Gastroesophageal sphincter (tissue), 4 donors: Measurements from ENCODE around the gene DBP. TPM values are rescaled to one million over a fixed set of nuclear protein-coding genes. Genes with fewer than 3 reads are reported as not detected.

Experiments
- ATAC-seq: fragments of 150-250 bp; one replicate; pipeline ENCODE4 v1.9.1; 2016; ENCODE audit warnings: mild to moderate bottlenecking, moderate library complexity
- H3K27ac ChIP-seq, 4 donors: fragments of 200-600 bp; sonication (generic) in 3 of 4; 1 replicate in 3 of 4; 2 replicates in 1 of 4; pipeline ENCODE4 v1.5.1; 2016 to 2019
- H3K27me3 ChIP-seq: fragments of 200-600 bp; sonication (generic); one replicate; pipeline ENCODE4 v1.5.1; 2019
- H3K36me3 ChIP-seq, 2 donors: fragments of 200-600 bp; sonication (generic); one replicate each; pipeline ENCODE4 v1.5.1; 2019; ENCODE audit warnings: control low read depth in 1 of 2
- H3K4me1 ChIP-seq, 3 donors: fragments of 200-600 bp; sonication (generic); 1 replicate in 2 of 3; 2 replicates in 1 of 3; pipeline ENCODE4 v1.5.1; 2016 to 2019; ENCODE audit warnings: control low read depth in 2 of 3
- H3K4me3 ChIP-seq, 2 donors: fragments of 200-600 bp; sonication (generic); one replicate each; pipeline ENCODE4 v1.5.1; 2019; ENCODE audit warnings: mild to moderate bottlenecking in 1 of 2, moderate library complexity in 1 of 2
- H3K9me3 ChIP-seq, 3 donors: fragments of 200-600 bp; sonication (generic); one replicate each; pipeline ENCODE4 v1.5.1; 2017 to 2019; ENCODE audit warnings: control low read depth in 2 of 3
- EP300 ChIP-seq: sonication (generic); formaldehyde crosslinking; IDR thresholded peaks from one replicate; pipeline ENCODE4 v1.6.1; 2017; ENCODE audit warnings: antibody characterized with exemption, mild to moderate bottlenecking
- POLR2A ChIP-seq, 2 donors: fragments of 450-650 bp; IDR thresholded peaks; one replicate each; pipeline ENCODE4 v1.6.1; 2017; ENCODE audit warnings: antibody characterized with exemption in 2 of 2, mild to moderate bottlenecking in 2 of 2, moderate library complexity in 1 of 2
- POLR2AphosphoS5 ChIP-seq: sonication (generic); formaldehyde crosslinking; IDR thresholded peaks from one replicate; pipeline ENCODE4 v1.6.1; 2017; ENCODE audit warnings: antibody characterized with exemption
- WGBS, 2 donors: methylation state at CpG; one replicate each; pipeline ENCODE4 v1.1.5; 2018; ENCODE audit warnings: low coverage in 1 of 2; 5-methylcytosine and 5-hydroxymethylcytosine counted together
- total RNA-seq, 4 donors: library from RNA; depleted of rRNA; stranded (reverse); fragments of >200 nt; gene quantifications; one replicate each; pipeline ENCODE4 v1.1.0, GENCODE V29; 2016
- TF ChIP-seq, protein P1 (sequence below), 4 experiments: fragments of 200-600 bp in 2 of 4; fragments of 450-650 bp in 2 of 4; sonication (generic) in 1 of 4; IDR thresholded peaks; one replicate each; pipeline ENCODE4 v1.5.1; 2017 to 2019; ENCODE audit warnings: antibody characterized with exemption in 4 of 4, mild to moderate bottlenecking in 2 of 4, moderate library complexity in 2 of 4

DBP gene
- total RNA-seq, 4 donors from 2014 or later, result 2.9 to 16.8 (median 8.9) TPM

- peaks cover 2 to 51% (median 21%) of the 10 kb centered on the region in 3 donors for H3K4me1 ChIP-seq
- WGBS, 2 donors, result 58 to 66% methylated on average over 16 to 25 of the region's 33 CpGs
- no peak for ATAC-seq
- H3K36me3 ChIP-seq, result no peaks in the 10 kb centered on the region
- no peaks in the 10 kb centered on the region for H3K27me3 ChIP-seq
- H3K27ac ChIP-seq, result peak overlapping the region in 3 of 4 donors; percentile 92 to 98 (median 93)
- no peak for TF ChIP-seq POLR2AphosphoS5
- no peak for TF ChIP-seq EP300
- TF ChIP-seq, protein P1, sequence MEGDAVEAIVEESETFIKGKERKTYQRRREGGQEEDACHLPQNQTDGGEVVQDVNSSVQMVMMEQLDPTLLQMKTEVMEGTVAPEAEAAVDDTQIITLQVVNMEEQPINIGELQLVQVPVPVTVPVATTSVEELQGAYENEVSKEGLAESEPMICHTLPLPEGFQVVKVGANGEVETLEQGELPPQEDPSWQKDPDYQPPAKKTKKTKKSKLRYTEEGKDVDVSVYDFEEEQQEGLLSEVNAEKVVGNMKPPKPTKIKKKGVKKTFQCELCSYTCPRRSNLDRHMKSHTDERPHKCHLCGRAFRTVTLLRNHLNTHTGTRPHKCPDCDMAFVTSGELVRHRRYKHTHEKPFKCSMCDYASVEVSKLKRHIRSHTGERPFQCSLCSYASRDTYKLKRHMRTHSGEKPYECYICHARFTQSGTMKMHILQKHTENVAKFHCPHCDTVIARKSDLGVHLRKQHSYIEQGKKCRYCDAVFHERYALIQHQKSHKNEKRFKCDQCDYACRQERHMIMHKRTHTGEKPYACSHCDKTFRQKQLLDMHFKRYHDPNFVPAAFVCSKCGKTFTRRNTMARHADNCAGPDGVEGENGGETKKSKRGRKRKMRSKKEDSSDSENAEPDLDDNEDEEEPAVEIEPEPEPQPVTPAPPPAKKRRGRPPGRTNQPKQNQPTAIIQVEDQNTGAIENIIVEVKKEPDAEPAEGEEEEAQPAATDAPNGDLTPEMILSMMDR (IDR thresholded peaks at IDR 0.05), result no peak
- no peak for TF ChIP-seq POLR2A (IDR thresholded peaks at IDR 0.05)
- H3K9me3 ChIP-seq, result no peaks in the 10 kb centered on the region
- H3K4me3 ChIP-seq, result no peak overlapping the region
These were observed 2.5 kb upstream of the DBP start for GRCh38 chr19:48639483-48640375.

DNA sequence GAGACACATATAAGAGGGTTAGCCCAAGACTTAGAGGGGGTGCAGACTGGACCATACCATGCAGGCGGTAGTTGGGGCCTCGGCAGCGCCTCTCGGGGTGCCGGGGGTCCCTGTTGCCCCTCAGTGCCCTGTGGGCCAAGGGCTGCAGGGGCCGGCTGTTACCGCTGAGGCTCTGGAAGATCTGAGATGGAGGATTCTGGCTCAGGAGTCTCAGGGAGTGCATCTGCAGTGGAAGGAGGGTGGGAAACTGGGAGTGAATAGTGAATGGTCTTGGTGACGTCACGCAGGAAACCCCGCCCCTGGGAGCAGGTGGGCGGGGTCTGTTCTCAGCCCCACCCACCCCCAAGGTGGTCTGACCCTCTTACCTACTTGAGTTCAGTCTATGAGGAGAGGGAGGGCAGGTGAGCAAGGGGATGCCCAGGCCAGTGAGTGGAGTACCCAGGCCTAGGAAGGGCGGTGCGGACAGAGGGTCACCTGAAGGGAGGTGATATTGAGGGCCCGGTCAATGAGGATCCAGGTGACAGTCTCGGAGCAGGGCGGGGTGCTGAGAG is 1.7 kb upstream of the DBP start:
- no peak for TF ChIP-seq POLR2A (IDR thresholded peaks at IDR 0.05)
- TF ChIP-seq, protein P1 (IDR thresholded peaks at IDR 0.05), result no peak
- no peak for TF ChIP-seq EP300
- TF ChIP-seq POLR2AphosphoS5, result no peak
- H3K9me3 ChIP-seq, result no peaks in the 10 kb centered on the region
- 73 to 81% methylated on average over 5 to 13 of the region's 16 CpGs for WGBS, 2 donors
- ATAC-seq, result no peak
- H3K27ac ChIP-seq, result peak overlapping the region; percentile 91 to 98 (median 92)
- H3K4me3 ChIP-seq, result peak overlapping the region in 1 of 2 donors; percentile 82
- peaks cover 5 to 51% (median 22%) of the 10 kb centered on the region in 3 donors for H3K4me1 ChIP-seq
- no peaks in the 10 kb centered on the region for H3K36me3 ChIP-seq
- H3K27me3 ChIP-seq, result no peaks in the 10 kb centered on the region

DNA sequence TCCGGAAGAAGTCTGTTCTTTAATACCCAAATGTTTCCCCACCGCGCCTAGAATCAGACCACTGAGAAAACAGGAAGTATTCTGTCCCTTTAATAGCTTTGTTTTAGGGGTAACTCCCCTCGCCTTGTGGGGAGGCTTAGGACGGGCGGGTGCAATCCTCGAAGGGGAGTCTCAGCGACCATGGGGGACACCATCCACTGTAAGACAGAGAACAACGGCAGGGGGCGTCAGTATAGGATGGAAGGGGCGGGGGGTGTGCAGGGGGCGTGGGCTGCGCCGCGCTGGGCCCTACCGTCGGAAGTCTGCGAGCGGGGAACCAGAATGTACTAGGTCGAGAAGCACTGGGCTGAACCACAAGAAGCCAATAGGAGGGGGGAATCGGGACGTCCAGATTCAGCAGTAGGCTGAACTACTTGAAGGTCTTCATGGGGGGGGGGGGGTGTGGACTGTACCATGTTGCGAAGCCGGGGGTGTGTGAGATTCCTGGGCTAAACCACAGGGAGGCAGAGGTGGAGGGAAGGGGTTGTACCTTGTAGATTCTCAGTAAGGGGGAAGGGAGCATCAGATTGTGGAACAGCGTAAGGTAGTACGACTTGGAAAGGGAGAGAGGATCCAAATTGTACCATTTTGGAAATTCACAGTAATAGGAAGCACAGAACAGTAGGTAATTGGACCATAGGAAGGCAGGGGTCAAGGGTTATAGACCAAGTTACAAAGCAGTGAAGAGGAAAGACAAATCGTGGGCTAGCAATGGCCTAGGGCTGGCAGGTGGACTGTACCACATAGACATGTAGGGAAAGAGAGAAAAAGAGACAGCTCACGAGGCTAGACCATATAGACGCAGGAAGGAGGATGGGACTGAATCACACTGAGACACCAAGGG is 1.0 kb upstream of the DBP start:
- peaks cover 10 to 56% (median 29%) of the 10 kb centered on the region in 3 donors for H3K4me1 ChIP-seq

GRCh38 chr19:48637449-48637947 is 319 bp upstream of the DBP start:
- WGBS, 2 donors, result 0 to 4% methylated on average over 4 to 7 of the region's 38 CpGs
- H3K27ac ChIP-seq, result peak overlapping the region; percentile 92 to 98 (median 94)
- TF ChIP-seq POLR2A (IDR thresholded peaks at IDR 0.05) (peak in 1 of 2 donors; percentile 4), POLR2AphosphoS5 (peak; percentile 75), EP300 (no peak)
- TF ChIP-seq, protein P1 (IDR thresholded peaks at IDR 0.05), result no peak
- H3K4me3 ChIP-seq, result peak overlapping the region; percentile 68 to 82
- H3K9me3 ChIP-seq, result no peaks in the 10 kb centered on the region
- ATAC-seq, result peak; percentile 87
- no peaks in the 10 kb centered on the region for H3K27me3 ChIP-seq
- H3K4me1 ChIP-seq, result peaks cover 10 to 63% (median 33%) of the 10 kb centered on the region in 3 donors
- peaks cover 0 to 8% of the 10 kb centered on the region in 2 donors for H3K36me3 ChIP-seq

More for the DNA sequence above, 1.0 kb upstream of the DBP start:
- 7 to 14% methylated on average over 14 to 26 of the region's 29 CpGs for WGBS, 2 donors
- Histone ChIP-seq H3K9me3 (no peaks in the 10 kb centered on the region), H3K4me3 (peak overlapping the region; percentile 47 to 82), H3K36me3 (peaks cover 0 to under 1% of the 10 kb centered on the region in 2 donors), H3K27ac (peak overlapping the region; percentile 91 to 98 (median 92)), H3K27me3 (no peaks in the 10 kb centered on the region)
- peak; percentile 65 for ATAC-seq
- TF ChIP-seq POLR2A (IDR thresholded peaks at IDR 0.05) (peak; percentile 17 to 57), EP300 (no peak), POLR2AphosphoS5 (peak; percentile 63)
- TF ChIP-seq, protein P1 (IDR thresholded peaks at IDR 0.05), result peak in 1 of 4 experiments; percentile 33
